ENCODE data around the gene CYP27A1.

The CYP27A1 gene

DNA sequence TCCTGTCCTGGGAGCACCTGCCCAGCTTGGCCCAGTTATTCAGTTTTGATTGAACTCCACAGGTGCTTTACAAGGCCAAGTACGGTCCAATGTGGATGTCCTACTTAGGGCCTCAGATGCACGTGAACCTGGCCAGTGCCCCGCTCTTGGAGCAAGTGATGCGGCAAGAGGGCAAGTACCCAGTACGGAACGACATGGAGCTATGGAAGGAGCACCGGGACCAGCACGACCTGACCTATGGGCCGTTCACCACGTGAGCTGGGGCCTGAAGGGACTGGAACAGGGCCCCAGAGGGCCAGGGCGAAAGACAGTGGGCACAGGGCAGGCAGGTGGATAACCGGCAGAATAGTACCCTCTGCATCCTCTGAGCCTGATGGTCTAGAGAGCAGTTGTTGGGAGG lies 27.6 kb downstream of the CYP27A1 start:
- in situ Hi-C loops (cut with MboI; ENCODE audit: low sequenced_read_pairs): no loop called here

DNA sequence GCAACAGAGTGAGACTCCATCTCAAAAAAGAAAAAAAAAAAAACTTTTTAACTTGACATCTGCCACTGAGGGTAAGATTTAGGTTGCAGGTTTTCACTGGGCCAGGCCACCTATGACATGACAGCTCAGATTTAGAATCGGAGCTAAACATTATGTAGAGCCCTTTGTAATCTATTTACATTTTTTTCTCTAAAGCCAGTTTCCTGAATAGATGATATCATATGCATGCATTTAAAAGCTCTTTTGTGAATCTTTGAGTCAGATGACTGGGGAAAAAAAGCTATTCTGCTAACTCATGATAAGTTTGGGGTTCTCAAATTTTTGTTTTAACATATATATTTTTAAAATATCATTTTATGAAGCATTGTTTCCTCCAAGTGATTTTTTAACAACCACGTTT lies 28.3 kb downstream of the CYP27A1 start:
- in situ Hi-C loops (cut with MboI; ENCODE audit: low sequenced_read_pairs): no loop called here

- in situ Hi-C loops (cut with MboI; ENCODE audit: low sequenced_read_pairs): no loop called here
Observed at GRCh38 chr2:218811382-218811781, 29.4 kb downstream of the CYP27A1 start.

- in situ Hi-C loops (cut with MboI; ENCODE audit: low sequenced_read_pairs): no loop called here
Observed at GRCh38 chr2:218812096-218812815, 30.3 kb downstream of the CYP27A1 start.

- in situ Hi-C loops (cut with MboI; ENCODE audit: low sequenced_read_pairs): no loop called here
Observed at GRCh38 chr2:218812861-218813260, 30.9 kb downstream of the CYP27A1 start.

DNA sequence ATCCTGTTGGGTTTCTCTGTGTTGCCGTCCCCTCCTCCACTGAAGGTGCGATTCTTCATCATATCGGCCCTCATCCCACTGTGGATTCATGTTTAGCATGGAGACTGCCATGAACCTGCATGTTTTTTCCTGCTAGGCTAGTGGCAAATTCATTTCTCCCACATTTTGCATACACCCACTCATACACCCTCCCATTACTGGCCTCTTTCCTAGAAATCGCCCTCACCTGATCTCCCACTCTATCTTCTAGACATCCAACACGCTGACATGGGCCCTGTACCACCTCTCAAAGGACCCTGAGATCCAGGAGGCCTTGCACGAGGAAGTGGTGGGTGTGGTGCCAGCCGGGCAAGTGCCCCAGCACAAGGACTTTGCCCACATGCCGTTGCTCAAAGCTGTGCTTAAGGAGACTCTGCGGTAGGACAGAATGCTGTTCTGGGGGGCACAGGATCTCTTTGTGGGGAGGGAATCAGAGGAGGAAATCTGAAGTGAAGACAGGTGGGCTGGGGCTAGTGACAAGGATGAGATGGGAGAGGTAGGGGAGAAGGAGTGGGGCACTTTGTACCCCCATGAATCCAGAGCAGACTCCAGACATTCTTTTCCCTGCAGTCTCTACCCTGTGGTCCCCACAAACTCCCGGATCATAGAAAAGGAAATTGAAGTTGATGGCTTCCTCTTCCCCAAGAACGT lies 32.0 kb downstream of the CYP27A1 start:
- in situ Hi-C loops (cut with MboI; ENCODE audit: low sequenced_read_pairs): no loop called here

- in situ Hi-C loops (cut with MboI; ENCODE audit: low sequenced_read_pairs): no loop called here
Observed at GRCh38 chr2:218814540-218815243, 32.7 kb downstream of the CYP27A1 start.

DNA sequence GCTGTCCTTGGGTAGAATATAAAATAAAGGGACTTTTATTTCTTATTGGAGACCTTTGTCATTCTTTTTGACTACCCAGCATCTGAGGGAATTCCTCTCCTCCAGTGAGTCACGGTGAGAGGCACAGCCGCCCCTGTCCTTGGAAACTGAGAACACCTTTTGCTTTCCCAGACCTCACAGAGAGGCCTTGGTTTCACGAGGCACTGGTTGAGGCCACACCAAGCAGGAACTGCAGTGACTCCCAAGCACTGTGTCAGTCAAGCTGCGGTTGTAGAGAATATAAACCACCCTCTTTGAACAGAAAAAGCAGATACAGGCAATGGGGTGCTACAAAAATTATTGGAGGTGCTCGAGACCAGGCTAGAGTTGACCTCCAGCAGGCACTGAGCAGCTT lies 33.3 kb downstream of the CYP27A1 start:
- in situ Hi-C loops (cut with MboI; ENCODE audit: low sequenced_read_pairs): no loop called here

GRCh38 chr2:218815649-218816048 lies 33.7 kb downstream of the CYP27A1 start:
- in situ Hi-C loops (cut with MboI; ENCODE audit: low sequenced_read_pairs): no loop called here

- in situ Hi-C loops (cut with MboI; ENCODE audit: low sequenced_read_pairs): no loop called here
Observed at GRCh38 chr2:218816561-218817011, 34.6 kb downstream of the CYP27A1 start.

DNA sequence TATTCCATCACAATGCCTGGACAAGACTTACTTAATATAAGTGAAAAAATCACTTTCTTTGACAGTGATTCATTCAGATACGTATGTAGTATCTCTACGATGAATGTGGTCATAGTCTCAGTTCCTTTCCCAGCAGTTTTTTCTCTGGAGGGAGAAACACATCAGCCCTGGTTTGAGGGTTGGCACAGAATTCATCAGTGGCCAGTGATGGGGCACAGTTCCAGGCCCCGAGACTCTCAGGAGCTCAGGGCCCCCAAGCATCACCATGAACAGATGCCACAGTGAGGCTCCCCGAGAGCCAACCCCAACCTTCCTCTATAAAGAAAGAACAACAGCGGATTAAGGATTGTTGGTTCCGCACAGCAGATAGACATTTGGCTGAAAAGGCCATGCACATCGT lies 37.1 kb downstream of the CYP27A1 start:
- in situ Hi-C loops (cut with MboI; ENCODE audit: low sequenced_read_pairs): no loop called here

GRCh38 chr2:218820746-218821369 lies 38.9 kb downstream of the CYP27A1 start:
- in situ Hi-C loops (cut with MboI; ENCODE audit: low sequenced_read_pairs): no loop called here

DNA sequence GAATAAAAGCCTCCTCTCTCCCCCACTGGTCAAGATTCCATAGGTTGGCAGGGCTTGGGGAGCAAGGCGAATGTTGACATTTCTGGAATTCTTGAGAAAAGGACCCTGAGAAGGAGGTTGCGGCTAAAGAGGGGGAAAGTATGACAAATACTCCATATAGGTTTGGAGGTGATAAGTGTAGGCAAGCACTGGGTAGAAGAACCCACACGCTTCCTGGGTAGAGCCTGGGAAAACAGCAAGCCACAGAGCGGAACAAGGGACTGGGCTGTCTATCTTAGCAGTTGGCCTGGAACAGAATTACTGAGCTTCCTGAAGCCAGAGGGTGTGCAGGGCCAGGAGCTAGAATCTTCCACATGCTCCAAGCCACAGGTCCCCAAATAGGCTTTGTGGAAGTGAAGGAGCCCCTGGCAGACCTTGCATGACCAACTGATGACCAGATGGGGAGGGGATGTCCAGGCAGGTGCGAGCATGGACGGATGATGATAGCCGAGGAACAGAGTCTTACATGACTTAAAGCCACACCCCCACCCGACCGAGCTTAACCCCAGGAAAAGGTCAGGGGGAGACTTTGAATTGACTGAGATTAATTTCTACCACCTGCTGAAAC lies 39.8 kb downstream of the CYP27A1 start:
- in situ Hi-C loops (cut with MboI; ENCODE audit: low sequenced_read_pairs): no loop called here

- in situ Hi-C loops (cut with MboI; ENCODE audit: low sequenced_read_pairs): no loop called here
Observed at GRCh38 chr2:218822622-218823021, 40.7 kb downstream of the CYP27A1 start.

DNA sequence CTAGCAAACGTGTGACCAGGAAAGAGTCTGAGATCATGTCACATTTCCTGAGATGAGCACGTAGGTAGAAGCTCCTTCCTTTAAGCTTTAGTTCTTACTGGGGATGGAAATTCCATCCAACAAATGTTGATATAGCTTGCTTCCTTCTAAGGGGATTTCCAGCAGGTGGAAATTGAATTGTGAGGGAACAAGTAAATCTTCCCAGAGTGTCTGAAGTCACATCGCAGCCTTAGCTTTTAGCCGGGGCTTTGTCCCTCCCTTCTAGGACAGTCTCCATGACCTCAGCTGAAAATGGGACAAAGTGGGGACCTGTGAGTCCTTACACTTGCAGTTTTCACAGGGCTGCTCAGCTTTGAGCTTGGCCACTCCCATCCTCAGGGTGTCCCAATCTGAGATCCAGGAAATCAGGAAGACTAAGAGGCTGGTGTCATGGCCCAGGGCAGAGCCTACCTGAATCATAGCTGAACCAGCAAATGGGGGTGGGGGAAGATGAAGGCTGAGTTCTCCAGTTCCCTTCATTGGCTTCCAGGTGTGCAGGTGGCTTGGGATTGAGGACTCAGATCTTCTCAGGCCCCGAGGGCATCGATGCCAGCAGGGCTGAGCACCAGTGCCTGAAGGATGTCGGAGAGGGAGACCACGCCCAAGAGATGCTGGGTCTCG lies 41.4 kb downstream of the CYP27A1 start:
- in situ Hi-C loops (cut with MboI; ENCODE audit: low sequenced_read_pairs): no loop called here

- in situ Hi-C loops (cut with MboI; ENCODE audit: low sequenced_read_pairs): no loop called here
Observed at GRCh38 chr2:218824004-218824403, 42.1 kb downstream of the CYP27A1 start.

- in situ Hi-C loops (cut with MboI; ENCODE audit: low sequenced_read_pairs): no loop called here
Observed at GRCh38 chr2:218826791-218827190, 44.8 kb downstream of the CYP27A1 start.

DNA sequence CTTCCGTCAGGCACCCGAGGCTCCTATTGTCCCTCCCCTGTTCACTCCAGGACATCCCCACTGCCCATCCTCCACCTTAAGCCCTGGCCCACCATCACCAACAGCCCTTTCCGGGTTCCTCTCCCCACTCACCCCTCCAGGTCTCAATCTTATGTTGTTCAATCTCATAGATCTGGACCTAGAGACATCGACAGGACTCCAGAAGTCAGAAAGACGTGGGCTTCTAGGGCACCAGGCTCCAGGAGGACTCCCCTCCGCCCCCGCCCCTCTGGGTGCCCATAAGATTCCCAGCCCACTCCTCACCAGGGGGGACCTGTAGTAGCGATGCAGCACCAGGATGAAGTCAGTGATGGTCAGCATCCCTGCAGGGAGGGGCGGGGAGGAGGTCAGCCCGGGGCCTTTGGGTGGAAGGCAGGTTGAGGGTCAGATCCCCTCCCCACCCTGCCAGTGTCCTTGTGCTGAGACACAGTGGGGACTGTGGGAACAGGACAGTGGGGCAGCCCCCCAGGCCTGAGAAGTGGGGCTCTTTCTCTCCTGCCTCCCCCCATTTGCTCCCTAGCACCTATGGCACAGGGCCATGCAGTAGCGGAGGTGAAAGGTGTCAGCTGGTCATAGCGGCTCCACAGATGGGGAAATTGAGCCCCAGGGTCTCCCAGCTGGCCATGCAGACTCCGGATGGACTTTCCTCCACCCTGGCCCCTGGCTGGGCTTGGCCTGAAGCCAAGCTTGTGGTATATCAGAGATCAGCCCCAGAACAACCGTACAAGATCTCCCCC lies 45.9 kb downstream of the CYP27A1 start:
- in situ Hi-C loops (cut with MboI; ENCODE audit: low sequenced_read_pairs): no loop called here

DNA sequence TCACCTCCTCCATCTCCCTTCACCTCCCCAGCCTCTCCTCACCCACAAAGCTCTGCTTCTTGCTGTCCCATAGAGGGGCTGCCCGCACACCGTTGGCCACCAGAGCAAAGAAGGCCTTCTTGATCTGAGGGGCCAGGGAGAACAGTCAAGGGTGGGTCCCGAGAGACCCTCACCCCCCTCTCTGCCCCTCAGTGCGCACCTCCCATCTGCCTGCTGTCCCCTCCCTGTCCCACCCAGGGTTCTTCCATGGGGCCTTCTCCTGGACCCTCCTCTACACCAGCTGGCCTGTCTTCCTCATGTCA lies 46.5 kb downstream of the CYP27A1 start:
- in situ Hi-C loops (cut with MboI; ENCODE audit: low sequenced_read_pairs): no loop called here

DNA sequence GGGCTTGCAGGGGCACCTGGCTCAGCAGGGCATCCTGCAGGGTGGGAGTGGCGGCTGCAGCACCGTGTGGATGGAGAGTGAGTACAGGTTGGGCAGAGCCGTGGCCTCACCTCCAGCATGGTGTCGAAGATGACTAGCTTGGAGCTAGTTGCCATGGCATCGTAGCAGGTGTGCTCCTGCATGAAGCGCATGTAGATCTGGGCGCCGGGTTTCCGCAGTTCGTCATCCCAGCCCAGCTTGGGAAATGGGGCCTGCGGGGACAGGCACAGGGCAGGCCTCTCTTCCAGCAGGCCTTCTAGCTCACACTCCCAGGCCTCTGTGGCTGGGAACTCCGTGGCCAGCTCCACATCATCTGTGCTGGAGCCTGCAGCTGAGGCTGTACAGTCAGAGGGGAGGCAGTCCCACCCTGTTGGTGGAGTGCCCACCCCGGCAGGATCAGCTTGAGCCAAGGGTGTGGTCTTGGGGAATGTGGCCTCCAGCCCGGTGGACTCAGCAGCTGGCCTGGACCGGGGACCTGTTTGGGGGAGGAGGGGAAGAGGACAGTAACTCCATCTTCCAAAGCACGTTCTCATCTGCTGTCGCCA lies 48.0 kb downstream of the CYP27A1 start:
- in situ Hi-C loops (cut with MboI; ENCODE audit: low sequenced_read_pairs): no loop called here
